ENCODE measurements around the gene HMGXB3.
A peak's percentile ranks its signal among the peaks of the same experiment; 100 is the strongest.

HMGXB3 gene

DNA sequence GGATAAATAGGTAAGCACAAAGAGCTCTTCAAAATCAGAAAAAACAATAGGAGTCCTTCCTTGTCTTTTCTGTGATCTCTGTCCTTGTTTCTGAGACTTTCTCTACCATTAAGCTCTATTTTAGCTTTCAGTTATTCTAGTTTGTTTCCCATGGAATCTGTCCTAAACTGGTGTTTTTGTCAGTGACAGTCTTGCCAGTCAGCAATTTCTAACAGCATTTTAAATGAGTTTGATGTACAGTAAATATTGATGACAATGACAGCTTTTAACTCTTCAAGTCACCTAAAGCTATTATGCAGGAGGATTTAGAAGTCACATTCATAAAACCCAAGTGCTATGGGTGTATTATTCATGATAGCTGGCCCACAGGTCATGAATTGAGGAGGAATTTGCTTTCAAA is 18.0 kb upstream of the HMGXB3 start:
- DNase-seq (ENCODE audit: low read depth) = no peak

DNA sequence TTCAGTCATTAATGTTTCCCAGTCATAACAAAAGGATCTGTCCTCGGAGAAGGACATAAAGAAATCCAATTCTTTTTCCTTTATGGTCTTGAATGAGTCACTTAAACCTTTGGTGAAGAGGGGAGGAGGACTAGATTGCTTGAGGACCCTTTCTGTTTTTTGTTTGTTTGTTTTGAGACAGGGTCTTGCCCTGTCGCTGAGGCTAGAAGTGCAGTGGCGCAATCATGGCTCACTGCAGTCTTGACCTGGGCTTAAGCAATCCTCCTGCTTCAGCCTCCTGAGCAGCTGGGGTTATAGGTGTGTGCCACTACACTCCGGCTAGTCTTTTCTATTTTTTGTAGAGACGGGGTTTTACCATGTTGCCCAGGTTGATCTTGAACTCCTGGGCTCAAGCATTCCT is 12.4 kb upstream of the HMGXB3 start:
- DNase-seq (ENCODE audit: low read depth) = no peak

DNA sequence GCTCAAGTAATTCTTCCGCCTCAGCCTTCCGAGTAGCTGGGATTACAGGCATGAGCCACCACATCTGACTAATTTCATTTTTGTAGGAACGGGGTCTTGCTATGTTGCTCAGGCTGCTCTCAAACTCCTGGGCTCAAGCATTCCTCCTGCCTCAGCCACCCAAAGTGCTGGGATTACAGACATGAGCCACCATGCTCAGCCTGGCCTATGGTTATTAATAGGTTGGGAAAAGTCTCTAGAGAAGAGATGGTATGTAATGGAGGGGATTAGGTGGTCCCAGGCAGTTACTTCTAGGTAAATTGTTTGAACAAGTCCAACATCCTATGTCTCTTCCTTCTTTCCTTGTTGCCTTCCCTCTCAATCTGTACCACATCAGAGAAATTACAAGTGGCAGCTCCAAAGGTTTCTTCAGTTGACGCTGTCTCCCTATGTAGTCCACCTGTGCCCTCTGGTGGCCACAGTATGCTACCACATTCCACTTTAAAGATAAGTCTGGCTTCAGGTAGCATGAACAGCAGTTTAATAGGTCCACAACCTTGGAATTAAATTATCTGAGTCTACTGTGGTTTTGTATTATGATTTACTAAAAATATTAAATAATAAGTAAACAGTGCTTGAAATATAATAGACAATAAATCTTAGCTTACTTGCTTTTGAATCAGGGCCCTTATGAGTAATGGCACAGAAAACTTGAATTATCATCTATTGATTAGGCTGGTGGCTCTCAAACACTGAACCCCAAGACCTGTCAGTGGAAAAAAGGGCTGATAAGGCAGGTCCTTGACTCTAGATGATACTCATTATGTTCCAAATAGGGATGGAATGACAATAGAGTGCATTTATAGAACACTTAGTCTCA is 9.8 kb upstream of the HMGXB3 start:
- DNase-seq (ENCODE audit: low read depth) = peak; percentile 57

DNA sequence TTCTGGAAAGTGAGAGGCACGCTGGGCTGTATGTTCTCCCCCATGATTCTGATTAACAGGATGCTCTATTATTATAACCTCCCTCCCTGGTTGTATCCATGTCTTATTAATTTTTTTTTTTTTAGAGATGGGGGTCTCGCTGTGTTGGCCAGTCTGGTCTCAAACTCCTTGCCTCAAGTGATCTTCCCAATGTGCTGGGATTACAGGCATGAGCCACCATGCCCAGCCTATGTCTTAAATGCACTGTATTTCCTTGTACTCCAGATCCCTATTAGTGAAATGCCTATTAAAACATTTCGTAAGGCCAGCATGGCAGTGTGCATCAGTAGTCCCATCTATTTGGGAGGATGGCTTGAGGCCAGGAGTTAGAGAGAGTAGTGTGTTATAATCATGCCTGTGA is 7.1 kb upstream of the HMGXB3 start:
- no peak for DNase-seq (ENCODE audit: low read depth)

DNA sequence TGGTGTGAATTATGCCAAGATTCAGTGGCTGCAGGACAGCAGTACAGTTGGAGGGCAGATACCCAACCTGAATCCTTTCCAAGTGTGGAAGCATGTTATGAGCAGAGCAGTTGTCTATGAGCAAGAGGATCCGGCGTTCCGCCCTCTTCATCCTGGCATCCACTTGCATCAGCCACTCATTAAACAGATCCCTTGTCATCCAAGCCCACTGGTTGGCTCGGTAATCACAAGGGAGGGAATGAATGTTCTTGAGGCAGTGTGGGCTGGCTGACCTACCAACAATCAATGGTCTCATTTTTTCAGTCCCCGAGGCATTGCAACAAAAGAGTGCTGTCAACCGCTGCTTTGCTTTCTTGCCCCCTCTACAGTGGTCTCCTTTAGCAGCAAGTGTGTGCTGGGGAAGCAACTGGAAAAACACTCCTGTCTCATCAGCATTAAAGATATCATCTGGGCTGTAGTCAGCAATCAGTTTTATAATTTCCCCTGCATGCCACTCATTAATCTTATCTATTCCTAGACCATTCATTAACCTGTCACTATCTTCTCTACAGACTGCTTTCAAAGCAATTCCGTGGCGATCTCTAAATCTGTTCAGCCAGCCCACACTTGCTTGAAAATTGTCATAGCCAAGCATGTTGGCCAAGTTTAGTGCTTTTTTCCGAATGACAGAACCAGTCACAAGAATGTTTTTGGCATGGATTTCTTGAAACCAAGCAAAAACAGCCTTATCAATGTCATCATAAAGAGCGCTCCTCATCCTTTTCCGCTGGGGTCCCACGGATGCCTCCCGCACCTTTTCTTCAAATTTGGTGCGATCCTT is 4.9 kb upstream of the HMGXB3 start:
- DNase-seq (ENCODE audit: low read depth) = no peak

- no peak for DNase-seq (ENCODE audit: low read depth)
Observed at GRCh38 chr5:149996205-149996890, 4.2 kb upstream of the HMGXB3 start.

DNA sequence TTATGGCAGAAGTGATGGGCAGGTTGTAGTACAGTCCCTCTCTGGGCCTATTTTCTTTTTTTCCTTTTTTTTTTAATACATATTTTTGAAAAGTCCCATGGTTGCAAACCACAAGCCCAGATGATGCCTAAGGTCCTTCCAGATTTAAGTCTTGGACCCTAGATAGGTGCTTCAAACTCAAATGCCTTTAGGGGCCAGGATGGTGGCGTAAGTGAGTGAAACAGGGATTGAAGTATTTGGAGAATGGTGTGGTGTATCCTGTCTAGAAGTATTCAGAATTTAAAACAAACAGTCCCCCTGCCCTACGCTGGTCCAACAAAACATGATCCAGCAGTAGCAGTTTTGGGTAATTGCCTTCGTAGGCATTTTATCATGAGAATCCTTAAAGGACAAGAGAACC is 2.3 kb upstream of the HMGXB3 start:
- DNase-seq (ENCODE audit: low read depth) = no peak

- DNase-seq (ENCODE audit: low read depth) = no peak
Observed at GRCh38 chr5:149999359-149999758, 1.2 kb upstream of the HMGXB3 start.

DNA sequence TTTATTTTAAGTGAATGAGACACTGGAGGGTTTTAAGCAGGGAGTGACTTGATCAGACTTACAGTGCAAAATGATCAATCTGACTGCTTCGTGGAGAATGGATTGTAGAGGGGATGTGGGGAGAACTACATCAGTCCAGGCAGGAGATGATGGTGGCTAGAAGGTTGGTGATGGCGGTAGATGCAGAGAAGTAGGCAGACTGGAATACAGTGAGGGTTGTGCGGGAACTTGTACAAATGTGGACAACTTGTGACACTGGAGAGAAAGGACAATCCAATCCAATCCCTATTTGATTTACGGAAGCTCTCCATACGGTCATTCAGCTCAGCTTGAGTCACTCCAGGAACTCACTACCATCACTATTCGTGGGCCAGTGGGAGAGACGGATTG is 678 bp upstream of the HMGXB3 start:
- no peak for DNase-seq (ENCODE audit: low read depth)

DNA sequence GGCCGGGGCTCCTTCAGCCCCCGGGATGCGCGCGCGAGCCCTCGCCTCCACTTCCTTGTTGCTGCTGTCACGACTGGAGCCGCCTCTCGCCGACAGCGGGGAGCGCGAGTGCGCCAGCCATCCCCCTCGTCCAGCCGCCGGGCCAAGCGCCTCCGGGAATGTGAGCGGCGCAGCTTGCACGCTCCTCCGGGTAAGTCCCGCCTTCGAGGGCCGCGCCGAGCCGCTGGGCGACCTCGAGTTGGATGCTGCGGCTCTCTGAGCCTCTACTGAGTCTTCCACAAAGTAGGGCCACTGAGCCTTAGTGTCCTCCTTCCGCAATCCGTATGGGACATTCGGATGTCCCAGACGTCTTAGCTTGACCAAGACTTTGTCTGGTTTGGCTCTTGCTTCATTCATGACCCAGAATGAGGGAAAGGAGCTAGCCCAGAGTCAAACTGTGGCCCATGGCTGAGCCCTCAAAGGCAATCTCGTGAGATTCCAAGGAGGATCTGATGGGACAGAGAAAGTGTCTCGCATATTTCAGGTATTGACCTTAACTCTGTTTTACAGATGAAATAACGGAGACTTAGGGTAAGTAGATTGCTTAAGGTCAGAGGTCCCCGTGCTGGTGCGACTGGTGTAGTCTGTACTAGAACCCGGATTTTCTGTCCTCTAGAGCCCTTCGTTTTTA is 586 bp downstream of the HMGXB3 start:
- DNase-seq (ENCODE audit: low read depth) = peak; percentile 14

- DNase-seq (ENCODE audit: low read depth) = peak; percentile 45
Observed at GRCh38 chr5:150001660-150002486, 1.3 kb downstream of the HMGXB3 start.

DNA sequence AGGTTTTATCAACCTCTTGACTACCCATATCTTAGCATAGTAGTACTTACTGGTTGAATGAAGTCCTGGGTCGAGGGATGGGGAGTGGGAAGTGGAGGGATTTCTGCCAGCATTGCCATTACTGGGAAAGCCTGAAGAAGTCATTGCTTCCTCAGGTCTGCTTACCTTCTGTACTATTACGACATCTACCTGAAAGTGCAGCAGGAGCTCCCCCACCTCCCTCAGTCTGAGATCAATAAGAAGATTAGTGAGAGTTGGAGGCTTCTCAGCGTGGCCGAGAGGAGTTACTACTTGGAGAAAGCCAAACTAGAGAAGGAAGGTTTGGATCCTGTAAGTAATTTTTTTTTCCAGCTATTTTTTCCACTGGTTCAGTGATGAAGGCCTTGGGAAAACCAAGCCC is 5.8 kb downstream of the HMGXB3 start:
- DNase-seq (ENCODE audit: low read depth) = no peak

DNA sequence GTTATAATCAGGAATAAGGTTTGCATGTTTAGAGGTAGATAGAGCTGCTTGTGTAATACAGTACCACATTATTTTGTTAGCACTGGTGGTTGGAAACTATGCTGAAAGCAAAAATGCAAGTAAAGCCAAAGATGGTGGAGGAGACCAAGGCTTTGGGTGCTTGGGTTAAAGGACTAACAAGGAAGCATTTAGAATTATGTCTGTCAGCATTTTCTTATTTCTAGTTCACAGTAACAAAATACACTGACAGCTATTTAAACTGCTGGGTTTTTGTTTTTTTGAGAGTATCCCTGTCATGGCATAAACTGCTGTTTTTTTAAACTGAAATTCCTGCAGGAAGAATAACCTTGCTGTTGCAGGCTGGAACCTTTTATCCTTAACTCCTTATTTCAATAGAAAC is 6.5 kb downstream of the HMGXB3 start:
- no peak for DNase-seq (ENCODE audit: low read depth)

DNA sequence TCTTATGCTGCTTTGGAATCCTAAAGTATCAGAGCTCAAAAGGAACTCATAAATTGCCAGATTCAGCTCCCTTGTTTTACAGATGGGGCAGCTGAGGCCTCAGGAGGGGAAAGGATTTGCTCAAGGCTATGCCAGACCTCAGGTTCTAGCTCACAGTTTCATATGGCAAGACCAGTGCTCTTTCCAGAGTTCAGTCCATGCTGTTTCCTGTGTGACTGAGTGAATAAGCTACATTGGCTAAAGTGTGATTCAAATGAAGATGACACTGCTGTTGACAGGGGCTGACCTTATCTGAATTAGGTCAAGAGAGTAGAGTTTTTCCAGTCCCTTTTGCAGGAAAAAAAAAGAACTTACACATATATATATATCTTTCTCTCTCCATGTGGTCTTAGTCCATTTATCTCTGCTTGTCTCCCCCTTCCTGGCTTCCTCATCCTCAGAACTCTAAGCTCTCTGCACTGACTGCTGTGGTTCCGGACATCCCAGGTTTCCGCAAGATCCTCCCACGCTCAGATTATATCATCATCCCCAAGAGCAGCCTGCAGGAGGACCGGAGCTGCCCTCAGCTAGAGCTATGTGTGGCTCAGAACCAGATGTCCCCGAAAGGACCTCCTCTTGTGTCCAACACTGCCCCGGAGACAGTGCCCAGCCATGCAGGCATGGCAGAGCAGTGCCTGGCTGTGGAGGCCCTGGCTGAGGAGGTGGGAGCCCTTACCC is 9.3 kb downstream of the HMGXB3 start:
- no peak for DNase-seq (ENCODE audit: low read depth)

- no peak for DNase-seq (ENCODE audit: low read depth)
Observed at GRCh38 chr5:150013931-150014330, 13.4 kb downstream of the HMGXB3 start.

GRCh38 chr5:150014456-150014855 is 13.9 kb downstream of the HMGXB3 start:
- DNase-seq (ENCODE audit: low read depth) = no peak

- DNase-seq (ENCODE audit: low read depth) = no peak
Observed at GRCh38 chr5:150015415-150015814, 14.9 kb downstream of the HMGXB3 start.

DNA sequence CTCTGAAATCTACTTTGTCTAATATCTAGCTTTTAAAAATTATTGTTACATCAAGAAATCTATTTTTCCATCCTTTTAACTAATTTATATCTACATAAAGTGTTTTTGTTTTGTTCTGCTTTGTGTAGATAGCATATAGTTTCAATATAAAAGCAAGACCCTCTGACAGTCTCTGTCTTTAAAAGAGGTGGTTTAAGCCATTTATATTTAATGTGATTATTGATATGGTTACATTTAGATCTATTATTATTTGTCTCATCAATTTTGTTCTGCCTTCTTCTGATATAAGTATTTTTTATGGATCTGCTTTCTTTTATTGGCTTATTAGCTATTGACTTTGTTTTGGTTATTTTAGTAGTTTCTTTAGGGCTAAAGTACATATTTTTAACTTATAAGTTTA is 16.0 kb downstream of the HMGXB3 start:
- no peak for DNase-seq (ENCODE audit: low read depth)

- DNase-seq (ENCODE audit: low read depth) = no peak
Observed at GRCh38 chr5:150017226-150018005, 16.9 kb downstream of the HMGXB3 start.

- DNase-seq (ENCODE audit: low read depth) = no peak
Observed at GRCh38 chr5:150020249-150020648, 19.7 kb downstream of the HMGXB3 start.
